DOHH2 (cell line): Measurements from ENCODE around the gene APLP2.

Source experiments
- H3F3A ChIP-seq: fragments of 200-600 bp; sonication (generic), shearing (Covaris generic); 2 replicates; pipeline ENCODE4 v1.6.0; 2016; ENCODE audit warnings: antibody characterized with exemption, mild to moderate bottlenecking; ENCODE audit not compliant: control insufficient read depth, insufficient read depth
- H3K27ac ChIP-seq: fragments of 200-600 bp; sonication (generic); 2 replicates; pipeline ENCODE4 v1.5.1; 2014; ENCODE audit warnings: low read depth, mild to moderate bottlenecking, low read length, moderate library complexity
- H3K27me3 ChIP-seq: fragments of 200-600 bp; sonication (generic); 2 replicates; pipeline ENCODE4 v1.6.1; 2014; ENCODE audit warnings: mild to moderate bottlenecking, low read length, mixed read lengths; ENCODE audit not compliant: control insufficient read depth
- H3K36me3 ChIP-seq: fragments of 200-600 bp; sonication (generic); 2 replicates; pipeline ENCODE4 v1.6.1; 2014; ENCODE audit warnings: mild to moderate bottlenecking, low read length, moderate library complexity, mixed read lengths; ENCODE audit not compliant: control insufficient read depth
- H3K4me1 ChIP-seq: fragments of 200-600 bp; sonication (generic); 2 replicates; pipeline ENCODE4 v1.6.1; 2014; ENCODE audit warnings: mild to moderate bottlenecking, low read length, mixed read lengths; ENCODE audit not compliant: control insufficient read depth
- H3K4me2 ChIP-seq: fragments of 200-600 bp; sonication (generic); 2 replicates; pipeline ENCODE4 v1.6.0; 2014; ENCODE audit warnings: mild to moderate bottlenecking, low read length, moderate library complexity
- H3K4me3 ChIP-seq: fragments of 200-600 bp; sonication (generic); 2 replicates; pipeline ENCODE4 v1.5.1; 2014; ENCODE audit warnings: mild to moderate bottlenecking, low read length, mixed read lengths
- H3K79me2 ChIP-seq: fragments of 200-600 bp; sonication (generic); 2 replicates; pipeline ENCODE4 v1.6.1; 2014; ENCODE audit warnings: mild to moderate bottlenecking, low read length, mixed read lengths; ENCODE audit not compliant: control insufficient read depth
- H3K9me2 ChIP-seq: fragments of 200-600 bp; sonication (generic); replicated peaks from 2 replicates; pipeline ENCODE4 v1.6.1; 2014; ENCODE audit warnings: mild to moderate bottlenecking, low read length, mixed read lengths; ENCODE audit not compliant: control insufficient read depth
- H3K9me3 ChIP-seq: fragments of 200-600 bp; sonication (generic); 2 replicates; pipeline ENCODE4 v1.6.1; 2014; ENCODE audit warnings: antibody characterized with exemption, low read length, mixed read lengths; ENCODE audit not compliant: control insufficient read depth, insufficient read depth
- H4K20me1 ChIP-seq: fragments of 200-600 bp; sonication (generic); 2 replicates; pipeline ENCODE4 v1.6.0; 2014; ENCODE audit warnings: low read depth, mild to moderate bottlenecking, antibody characterized with exemption, low read length, moderate library complexity; ENCODE audit not compliant: control insufficient read depth, insufficient read depth
- CTCF ChIP-seq: fragments of 200-600 bp; sonication (generic); IDR thresholded peaks from one replicate; pipeline ENCODE4 v1.5.1; 2014; ENCODE audit warnings: antibody characterized with exemption, mild to moderate bottlenecking, low read depth, low read length; ENCODE audit not compliant: poor library complexity, severe bottlenecking
- EZH2phosphoT487 ChIP-seq: fragments of 200-600 bp; sonication (generic); IDR thresholded peaks from 2 replicates; pipeline ENCODE4 v1.6.1; 2017; ENCODE audit warnings: borderline replicate concordance, mild to moderate bottlenecking, antibody characterized with exemption, low read length, moderate library complexity, mixed read lengths

APLP2 gene

GRCh38 chr11:130074736-130075135 lies 5.0 kb downstream of the APLP2 start:
- H3K27me3 ChIP-seq: no peaks in the 10 kb centered on the region
- peaks cover 30% of the 10 kb centered on the region for H4K20me1 ChIP-seq
- no peaks in the 10 kb centered on the region for H3K9me3 ChIP-seq
- no peaks in the 10 kb centered on the region for H3F3A ChIP-seq
- peaks cover 14% of the 10 kb centered on the region for H3K36me3 ChIP-seq
- H3K27ac ChIP-seq: no peak overlapping the region
- H3K4me1 ChIP-seq: peaks cover 25% of the 10 kb centered on the region
- H3K4me2 ChIP-seq: no peak overlapping the region
- H3K79me2 ChIP-seq: peaks cover 100% of the 10 kb centered on the region
- TF ChIP-seq EZH2phosphoT487: no peak
- TF ChIP-seq CTCF: no peak
- no peaks in the 10 kb centered on the region for H3K9me2 ChIP-seq
- no peak overlapping the region for H3K4me3 ChIP-seq

GRCh38 chr11:130076778-130077481 lies 7.2 kb downstream of the APLP2 start:
- H3K4me3 ChIP-seq: no peak overlapping the region
- TF ChIP-seq EZH2phosphoT487 (no peak), CTCF (no peak)
- no peak overlapping the region for H3K27ac ChIP-seq
- H4K20me1 ChIP-seq: peaks cover 32% of the 10 kb centered on the region
- peaks cover 100% of the 10 kb centered on the region for H3K79me2 ChIP-seq
- H3K9me3 ChIP-seq: no peaks in the 10 kb centered on the region
- no peaks in the 10 kb centered on the region for H3K27me3 ChIP-seq
- no peak overlapping the region for H3K4me2 ChIP-seq
- no peaks in the 10 kb centered on the region for H3K9me2 ChIP-seq
- no peaks in the 10 kb centered on the region for H3F3A ChIP-seq
- peaks cover 19% of the 10 kb centered on the region for H3K4me1 ChIP-seq
- H3K36me3 ChIP-seq: peaks cover 24% of the 10 kb centered on the region

- Histone ChIP-seq H3K4me2 (no peak overlapping the region), H3K27ac (no peak overlapping the region), H3K9me3 (no peaks in the 10 kb centered on the region), H3K4me3 (no peak overlapping the region), H4K20me1 (peaks cover 28% of the 10 kb centered on the region), H3K27me3 (no peaks in the 10 kb centered on the region), H3F3A (no peaks in the 10 kb centered on the region), H3K79me2 (peaks cover 100% of the 10 kb centered on the region), H3K4me1 (peaks cover 11% of the 10 kb centered on the region), H3K9me2 (no peaks in the 10 kb centered on the region), H3K36me3 (peaks cover 29% of the 10 kb centered on the region)
- TF ChIP-seq CTCF (no peak), EZH2phosphoT487 (no peak)
Observed at GRCh38 chr11:130077671-130078070, 8.0 kb downstream of the APLP2 start.
